Peyer's patch (tissue), 4 donors: ENCODE measurements around the gene MAPK9. TPM values are rescaled to one million over a fixed set of nuclear protein-coding genes. Genes with fewer than 3 reads are reported as not detected.

Source experiments
- DNase-seq, 3 donors: peaks; one replicate each; pipeline ENCODE4 v3.0.0-alpha.2; 2017 to 2019
- H3K27ac ChIP-seq, 4 donors: fragments of 200-600 bp; sonication (generic); one replicate each; pipeline ENCODE4 v1.5.1; 2016 to 2019
- H3K27me3 ChIP-seq, 2 donors: fragments of 200-600 bp; sonication (generic); one replicate each; pipeline ENCODE4 v1.5.1; 2019
- H3K36me3 ChIP-seq, 3 donors: fragments of 200-600 bp; sonication (generic); one replicate each; pipeline ENCODE4 v1.5.1; 2016 to 2019
- H3K4me1 ChIP-seq, 4 donors: fragments of 200-600 bp; sonication (generic); one replicate each; pipeline ENCODE4 v1.5.1; 2016 to 2019
- H3K4me3 ChIP-seq, 4 donors: fragments of 200-600 bp; sonication (generic); 1 replicate in 3 of 4; 2 replicates in 1 of 4; pipeline ENCODE4 v1.5.1; 2016 to 2019; ENCODE audit warnings: mild to moderate bottlenecking in 1 of 4
- H3K9me3 ChIP-seq, 4 donors: fragments of 200-600 bp; sonication (generic); one replicate each; pipeline ENCODE4 v1.5.1; 2016 to 2019; ENCODE audit warnings: mild to moderate bottlenecking in 1 of 4
- POLR2A ChIP-seq, 2 donors: fragments of 450-650 bp; IDR thresholded peaks; one replicate each; pipeline ENCODE4 v1.5.1; 2017; ENCODE audit warnings: antibody characterized with exemption in 2 of 2, mild to moderate bottlenecking in 2 of 2, moderate library complexity in 2 of 2
- total RNA-seq, 4 donors: library from RNA; depleted of rRNA; stranded (reverse); fragments of >200 nt; gene quantifications; one replicate each; pipeline ENCODE4 v1.1.0, GENCODE V29; 2016
- TF ChIP-seq, protein P1 (sequence below), 6 experiments: fragments of 450-650 bp in 4 of 6; fragments of 200-600 bp in 2 of 6; sonication (generic) in 1 of 6; IDR thresholded peaks; one replicate each; pipeline ENCODE4 v1.5.1; 2017 to 2019; ENCODE audit warnings: antibody characterized with exemption in 6 of 6, mild to moderate bottlenecking in 3 of 6, moderate library complexity in 1 of 6

Gene MAPK9
- total RNA-seq, 4 donors from 2014 or later: 25.1 to 31.3 (median 28.8) TPM

DNA sequence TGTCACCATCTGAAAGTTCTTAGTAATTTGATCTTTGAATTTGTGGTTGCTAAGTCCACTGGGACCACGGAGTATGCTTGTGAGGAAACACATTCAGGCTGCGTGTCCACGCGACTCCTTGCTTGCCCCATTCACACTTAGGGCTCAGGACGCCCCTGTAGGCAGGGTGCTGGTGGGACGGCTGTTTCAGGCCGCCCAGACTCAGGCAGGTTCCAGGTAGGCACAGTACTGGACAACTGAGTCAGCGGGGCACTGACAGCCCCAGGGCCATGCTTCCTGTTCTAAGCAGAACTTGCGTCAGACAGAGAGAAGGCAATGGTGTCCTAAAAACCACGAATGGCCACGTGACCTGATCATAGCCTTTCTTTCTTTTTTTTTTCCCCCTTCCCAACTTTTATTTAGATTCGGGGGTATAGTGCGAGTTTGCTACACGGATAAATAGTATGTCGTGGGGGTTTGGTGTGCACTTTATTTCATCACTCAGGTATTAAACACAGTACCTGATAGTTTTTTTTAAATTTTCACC lies 75.2 kb downstream of the MAPK9 start:
- Histone ChIP-seq H3K36me3 (no peaks in the 10 kb centered on the region), H3K27me3 (no peaks in the 10 kb centered on the region), H3K4me3 (no peak overlapping the region), H3K4me1 (no peaks in the 10 kb centered on the region), H3K27ac (no peak overlapping the region), H3K9me3 (peaks cover 0 to 46% (median 3%) of the 10 kb centered on the region in 4 donors)
- no peak for TF ChIP-seq POLR2A (IDR thresholded peaks at IDR 0.05)
- TF ChIP-seq, protein P1, sequence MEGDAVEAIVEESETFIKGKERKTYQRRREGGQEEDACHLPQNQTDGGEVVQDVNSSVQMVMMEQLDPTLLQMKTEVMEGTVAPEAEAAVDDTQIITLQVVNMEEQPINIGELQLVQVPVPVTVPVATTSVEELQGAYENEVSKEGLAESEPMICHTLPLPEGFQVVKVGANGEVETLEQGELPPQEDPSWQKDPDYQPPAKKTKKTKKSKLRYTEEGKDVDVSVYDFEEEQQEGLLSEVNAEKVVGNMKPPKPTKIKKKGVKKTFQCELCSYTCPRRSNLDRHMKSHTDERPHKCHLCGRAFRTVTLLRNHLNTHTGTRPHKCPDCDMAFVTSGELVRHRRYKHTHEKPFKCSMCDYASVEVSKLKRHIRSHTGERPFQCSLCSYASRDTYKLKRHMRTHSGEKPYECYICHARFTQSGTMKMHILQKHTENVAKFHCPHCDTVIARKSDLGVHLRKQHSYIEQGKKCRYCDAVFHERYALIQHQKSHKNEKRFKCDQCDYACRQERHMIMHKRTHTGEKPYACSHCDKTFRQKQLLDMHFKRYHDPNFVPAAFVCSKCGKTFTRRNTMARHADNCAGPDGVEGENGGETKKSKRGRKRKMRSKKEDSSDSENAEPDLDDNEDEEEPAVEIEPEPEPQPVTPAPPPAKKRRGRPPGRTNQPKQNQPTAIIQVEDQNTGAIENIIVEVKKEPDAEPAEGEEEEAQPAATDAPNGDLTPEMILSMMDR (IDR thresholded peaks at IDR 0.05): no peak
- no peak for DNase-seq

DNA sequence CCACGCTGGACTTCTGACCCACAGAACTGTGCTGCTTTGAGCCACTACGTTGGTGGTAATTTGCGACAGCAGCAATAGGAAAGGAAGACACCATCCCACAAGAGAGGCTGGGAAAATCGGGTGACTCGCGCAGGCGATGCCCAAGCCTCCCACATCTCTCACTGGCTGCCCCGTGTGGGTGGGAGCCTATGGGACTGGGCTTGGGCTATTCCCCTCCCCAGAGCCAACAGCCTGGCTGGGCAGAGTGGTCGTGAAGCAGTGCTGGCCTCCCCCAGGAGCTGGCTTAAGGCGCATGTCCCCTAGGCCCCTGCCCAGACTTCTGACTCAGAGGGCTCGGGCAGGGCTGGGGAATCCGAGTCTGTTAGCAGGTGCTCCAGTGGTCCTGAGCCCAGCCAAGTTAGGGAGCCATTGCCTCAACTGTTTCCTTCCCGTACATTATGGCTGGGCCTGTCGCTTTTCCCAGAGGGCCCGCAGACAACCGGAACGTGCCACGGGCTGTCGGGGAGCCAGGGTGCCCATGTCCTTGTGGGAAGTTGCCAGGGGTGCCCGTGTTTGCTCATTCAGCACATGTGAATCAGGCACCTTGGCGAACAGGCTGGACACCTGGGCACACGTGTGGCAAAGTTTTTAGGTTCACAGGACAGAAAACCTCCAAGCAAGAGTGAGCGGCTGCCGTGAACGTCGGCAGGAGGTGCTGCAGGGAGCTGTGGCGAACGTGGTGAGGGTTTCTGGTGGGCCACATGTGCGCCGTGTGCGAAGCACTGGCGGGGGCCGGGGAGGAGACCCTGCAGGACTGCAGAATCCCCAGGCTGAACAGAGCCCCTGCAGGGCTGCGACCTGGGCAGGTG lies 75.9 kb downstream of the MAPK9 start:
- Histone ChIP-seq H3K4me1 (no peaks in the 10 kb centered on the region), H3K4me3 (no peak overlapping the region), H3K27me3 (no peaks in the 10 kb centered on the region), H3K9me3 (peaks cover 0 to 44% (median 3%) of the 10 kb centered on the region in 4 donors), H3K27ac (no peak overlapping the region), H3K36me3 (no peaks in the 10 kb centered on the region)
- TF ChIP-seq, protein P1 (IDR thresholded peaks at IDR 0.05): no peak
- no peak for TF ChIP-seq POLR2A (IDR thresholded peaks at IDR 0.05)
- no peak for DNase-seq

DNA sequence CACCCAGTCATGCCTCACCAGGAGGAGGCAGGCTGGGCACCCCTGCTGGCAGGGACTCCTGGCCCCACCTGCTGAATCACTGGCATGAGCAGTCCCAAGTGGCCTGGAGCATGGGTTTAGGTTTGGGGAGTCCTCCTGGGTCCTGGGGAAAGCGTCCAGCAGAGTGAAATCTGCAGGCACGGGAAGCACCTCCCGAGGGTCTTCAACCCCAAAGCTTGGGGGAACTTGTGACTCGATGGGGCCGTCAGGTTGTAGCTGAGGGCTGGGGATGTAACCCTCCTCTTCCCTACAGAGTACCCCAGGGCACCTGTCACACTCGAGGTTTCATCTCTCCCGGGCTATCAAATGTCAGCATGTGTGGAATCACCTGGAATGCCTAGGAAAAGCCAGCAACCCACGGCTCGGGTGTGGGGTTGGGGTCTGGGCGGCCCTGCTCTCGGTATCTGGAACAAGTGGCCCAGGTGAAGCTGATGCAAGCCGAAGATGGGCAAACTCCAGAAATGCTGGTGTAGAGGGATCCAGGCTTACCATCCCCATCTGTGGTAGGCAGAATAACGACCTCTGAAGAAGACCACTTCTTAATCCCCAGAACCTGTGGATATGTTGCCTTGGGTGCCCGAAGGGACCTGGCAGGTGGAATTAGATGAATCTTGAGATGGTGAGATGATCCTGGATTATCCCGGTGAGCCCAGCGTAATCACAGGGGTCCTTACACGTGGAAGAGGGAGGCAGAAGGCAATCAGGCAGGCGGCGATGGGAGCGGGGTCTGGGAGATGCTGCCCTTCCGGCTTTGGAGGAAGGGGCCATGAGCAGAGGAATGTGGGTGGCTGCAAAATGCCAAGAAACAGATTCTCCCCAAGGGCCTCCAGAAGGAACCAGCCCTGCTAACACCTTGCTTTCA lies 76.8 kb downstream of the MAPK9 start:
- H3K9me3 ChIP-seq: peaks cover 0 to 37% (median 2%) of the 10 kb centered on the region in 4 donors
- H3K27ac ChIP-seq: no peak overlapping the region
- no peak for DNase-seq
- no peak for TF ChIP-seq POLR2A (IDR thresholded peaks at IDR 0.05)
- TF ChIP-seq, protein P1 (IDR thresholded peaks at IDR 0.05): no peak
- H3K36me3 ChIP-seq: no peaks in the 10 kb centered on the region
- no peaks in the 10 kb centered on the region for H3K4me1 ChIP-seq
- no peaks in the 10 kb centered on the region for H3K27me3 ChIP-seq
- H3K4me3 ChIP-seq: no peak overlapping the region

DNA sequence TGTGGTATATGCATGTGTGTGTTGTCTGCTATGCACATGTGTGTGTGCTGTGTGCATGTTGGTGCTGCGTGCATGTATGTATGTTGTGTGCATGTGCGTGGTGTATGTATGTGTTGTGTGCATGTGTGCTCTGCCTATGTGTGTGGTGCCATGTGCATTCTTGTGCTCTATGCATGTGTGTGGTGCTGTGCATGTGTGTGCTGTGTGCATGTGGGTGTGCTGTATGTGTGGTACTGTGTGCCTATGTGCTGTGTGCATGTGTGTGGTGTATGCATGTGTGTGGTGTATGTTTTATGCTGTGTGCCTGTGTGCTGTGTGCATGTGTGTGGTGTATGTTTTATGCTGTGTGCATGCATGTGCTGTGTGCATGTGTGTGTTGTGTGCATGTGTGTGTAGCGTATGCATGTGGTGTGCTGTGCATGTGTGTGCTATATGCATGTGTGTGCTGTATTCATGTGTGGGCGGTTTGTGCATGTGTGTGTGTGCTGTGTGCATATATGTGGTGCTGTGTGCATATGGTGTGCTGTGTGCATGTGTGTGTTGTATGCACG lies 78.2 kb downstream of the MAPK9 start:
- H3K27ac ChIP-seq: no peak overlapping the region
- DNase-seq: no peak

DNA sequence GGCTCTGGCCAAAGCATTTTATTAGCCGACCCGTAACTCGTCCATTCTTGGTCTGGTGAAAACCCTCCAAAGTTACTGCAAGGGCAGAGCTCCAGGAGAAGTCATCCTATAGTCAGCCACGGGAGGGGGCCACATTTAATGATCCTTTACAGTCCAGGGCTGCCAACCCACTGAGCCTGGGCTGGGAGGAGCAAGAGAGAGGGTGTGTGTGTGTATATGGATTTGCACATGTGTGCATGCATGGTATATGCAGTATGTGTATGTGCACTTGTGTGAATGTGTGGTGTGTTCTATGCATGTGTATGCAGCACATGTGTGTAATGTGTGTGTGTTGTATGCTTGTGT lies 78.7 kb downstream of the MAPK9 start:
- Histone ChIP-seq H3K9me3 (peaks cover 0 to 18% (median 0%) of the 10 kb centered on the region in 4 donors), H3K27me3 (no peaks in the 10 kb centered on the region), H3K4me1 (peaks cover 0 to 4% (median 0%) of the 10 kb centered on the region in 4 donors), H3K4me3 (no peak overlapping the region), H3K36me3 (no peaks in the 10 kb centered on the region), H3K27ac (no peak overlapping the region)
- TF ChIP-seq POLR2A (IDR thresholded peaks at IDR 0.05): no peak
- TF ChIP-seq, protein P1 (IDR thresholded peaks at IDR 0.05): no peak
- DNase-seq: no peak

More for the DNA sequence above, 78.2 kb downstream of the MAPK9 start:
- no peaks in the 10 kb centered on the region for H3K27me3 ChIP-seq
- no peaks in the 10 kb centered on the region for H3K36me3 ChIP-seq
- H3K9me3 ChIP-seq: peaks cover 0 to 23% (median 0%) of the 10 kb centered on the region in 4 donors
- TF ChIP-seq, protein P1 (IDR thresholded peaks at IDR 0.05): no peak
- no peak for TF ChIP-seq POLR2A (IDR thresholded peaks at IDR 0.05)
- H3K4me3 ChIP-seq: no peak overlapping the region
- H3K4me1 ChIP-seq: no peaks in the 10 kb centered on the region
